ENCODE measurements around the gene HSP90AA1.
"Not testable (repeated sequence)": the region's sequence is repeated elsewhere in the genome, so short reads cannot be mapped to it uniquely, and the experiment has no call there.

DNA sequence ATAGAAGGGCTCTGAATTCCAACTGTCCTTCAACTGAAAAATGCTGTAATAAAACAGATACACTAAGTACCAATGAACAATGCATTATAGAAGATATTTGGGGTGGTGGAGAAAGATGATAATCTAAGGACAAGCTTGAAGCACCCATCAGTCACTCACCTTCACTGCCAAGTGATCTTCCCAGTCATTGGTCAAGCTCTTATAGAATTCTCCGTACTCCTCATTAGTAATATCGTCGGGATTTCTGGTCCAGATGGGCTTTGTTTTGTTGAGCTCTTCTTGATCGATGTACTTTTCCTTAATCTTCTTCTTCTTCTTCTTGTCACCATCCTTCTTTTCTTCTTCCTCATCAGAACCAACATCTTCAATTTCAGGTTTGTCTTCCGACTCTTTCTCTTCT lies 2.3 kb downstream of the HSP90AA1 start:
- TF ChIP-seq, protein P1, sequence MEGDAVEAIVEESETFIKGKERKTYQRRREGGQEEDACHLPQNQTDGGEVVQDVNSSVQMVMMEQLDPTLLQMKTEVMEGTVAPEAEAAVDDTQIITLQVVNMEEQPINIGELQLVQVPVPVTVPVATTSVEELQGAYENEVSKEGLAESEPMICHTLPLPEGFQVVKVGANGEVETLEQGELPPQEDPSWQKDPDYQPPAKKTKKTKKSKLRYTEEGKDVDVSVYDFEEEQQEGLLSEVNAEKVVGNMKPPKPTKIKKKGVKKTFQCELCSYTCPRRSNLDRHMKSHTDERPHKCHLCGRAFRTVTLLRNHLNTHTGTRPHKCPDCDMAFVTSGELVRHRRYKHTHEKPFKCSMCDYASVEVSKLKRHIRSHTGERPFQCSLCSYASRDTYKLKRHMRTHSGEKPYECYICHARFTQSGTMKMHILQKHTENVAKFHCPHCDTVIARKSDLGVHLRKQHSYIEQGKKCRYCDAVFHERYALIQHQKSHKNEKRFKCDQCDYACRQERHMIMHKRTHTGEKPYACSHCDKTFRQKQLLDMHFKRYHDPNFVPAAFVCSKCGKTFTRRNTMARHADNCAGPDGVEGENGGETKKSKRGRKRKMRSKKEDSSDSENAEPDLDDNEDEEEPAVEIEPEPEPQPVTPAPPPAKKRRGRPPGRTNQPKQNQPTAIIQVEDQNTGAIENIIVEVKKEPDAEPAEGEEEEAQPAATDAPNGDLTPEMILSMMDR (IDR thresholded peaks at IDR 0.05; ENCODE audit: borderline replicate concordance, extremely low read depth, low read length, poor library complexity, severe bottlenecking) = not testable (repeated sequence)
- TF ChIP-seq EZH2 (IDR thresholded peaks at IDR 0.05; ENCODE audit: borderline replicate concordance, low read depth, low read length, severe bottlenecking) = not testable (repeated sequence)
